ENCODE measurements around the gene TYW1B.
"Not testable (repeated sequence)": the region's sequence is repeated elsewhere in the genome, so short reads cannot be mapped to it uniquely, and the experiment has no call there.

DNA sequence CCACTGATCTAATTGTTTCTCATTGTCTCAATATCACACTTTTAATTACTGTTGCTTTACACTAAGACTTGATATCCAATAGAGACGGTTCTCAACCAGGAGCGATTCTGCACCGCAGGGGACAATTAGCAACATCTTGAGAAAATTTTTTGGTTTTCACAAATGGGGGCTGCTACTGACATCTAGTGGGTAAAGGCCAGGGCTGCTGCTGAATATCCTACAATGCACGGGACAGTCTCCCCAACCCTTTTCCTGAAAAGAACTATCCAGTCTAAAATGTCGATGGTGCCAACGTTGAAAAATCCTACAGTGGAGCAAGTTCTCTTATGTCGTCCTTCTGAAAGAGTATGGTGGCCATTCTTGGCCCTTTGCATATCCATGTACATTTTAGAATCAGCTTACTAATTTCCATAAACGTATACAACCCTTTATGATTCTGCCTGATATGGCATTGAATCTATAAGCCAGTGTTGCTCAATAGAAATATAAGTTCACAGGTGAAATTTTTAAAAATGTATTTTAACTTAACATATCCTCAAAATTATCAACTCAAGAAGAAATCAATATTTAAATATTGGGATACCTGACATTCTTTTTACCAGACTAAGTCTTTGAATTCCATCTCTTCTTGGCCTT, 192.6 kb downstream of the TYW1B start:
- not testable (repeated sequence) for TF ChIP-seq POLR2A, CTCF (IDR thresholded peaks at IDR 0.05)

Data from vagina (tissue), 2 donors.